WTC11 (cell line): ENCODE results near the gene MYOC.

Experiments
- CTCF ChIP-seq: fragments of 200-600 bp; IDR thresholded peaks from 2 replicates; pipeline ENCODE4 v1.8.0; 2022; ENCODE audit warnings: antibody characterized with exemption
- FOXP1 ChIP-seq: sonication (generic); formaldehyde crosslinking; IDR thresholded peaks from 2 replicates; pipeline ENCODE4 v1.8.0; 2022; ENCODE audit warnings: missing genetic modification reagents, mild to moderate bottlenecking, moderate library complexity, borderline replicate concordance
- TF ChIP-seq, protein P1 (sequence below): sonication (generic); formaldehyde crosslinking; IDR thresholded peaks from 2 replicates; pipeline ENCODE4 v1.8.1; 2022; ENCODE audit warnings: mild to moderate bottlenecking, moderate library complexity, missing genetic modification reagents

DNA sequence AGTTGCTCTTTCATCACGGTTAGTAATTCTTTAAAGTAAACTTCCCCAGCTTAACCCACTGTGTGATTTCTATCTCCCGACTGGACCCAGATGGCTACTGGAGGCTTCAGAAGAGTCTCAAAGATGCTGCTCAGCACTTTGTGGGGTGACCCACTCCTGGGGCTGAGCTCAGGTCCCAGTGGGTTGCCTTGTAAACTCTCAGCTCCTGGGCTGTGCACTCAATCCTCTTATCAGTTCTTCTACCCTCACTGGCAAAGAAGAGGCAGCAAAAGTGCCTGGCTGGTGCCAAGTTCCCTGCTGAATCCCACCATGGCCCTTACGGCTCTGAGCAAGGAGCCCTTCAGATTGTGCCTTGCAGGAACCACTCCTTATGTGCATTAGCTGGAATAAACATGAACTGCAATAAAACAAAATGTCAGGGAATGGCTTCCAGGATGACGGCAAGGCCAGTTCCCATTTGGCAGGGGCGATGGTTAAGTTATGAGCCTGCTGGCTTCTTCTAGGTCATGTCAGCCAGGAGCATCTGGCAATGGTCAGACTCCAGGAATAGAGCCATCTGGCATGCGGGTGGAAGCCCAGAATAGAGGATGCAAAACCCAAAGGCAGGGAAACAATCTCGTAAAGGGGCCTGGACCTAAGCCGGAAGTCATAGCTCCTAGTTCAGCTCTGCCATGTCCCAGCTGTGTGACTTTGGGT, 6.8 kb downstream of the MYOC start:
- no peak for TF ChIP-seq CTCF
- TF ChIP-seq FOXP1 (CRISPR knock-in tag): no peak
- TF ChIP-seq, protein P1, sequence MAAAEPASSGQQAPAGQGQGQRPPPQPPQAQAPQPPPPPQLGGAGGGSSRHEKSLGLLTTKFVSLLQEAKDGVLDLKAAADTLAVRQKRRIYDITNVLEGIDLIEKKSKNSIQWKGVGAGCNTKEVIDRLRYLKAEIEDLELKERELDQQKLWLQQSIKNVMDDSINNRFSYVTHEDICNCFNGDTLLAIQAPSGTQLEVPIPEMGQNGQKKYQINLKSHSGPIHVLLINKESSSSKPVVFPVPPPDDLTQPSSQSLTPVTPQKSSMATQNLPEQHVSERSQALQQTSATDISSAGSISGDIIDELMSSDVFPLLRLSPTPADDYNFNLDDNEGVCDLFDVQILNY (CRISPR knock-in tag): no peak
